GM19452 (cell line): ENCODE measurements around the gene ADGRG3.

Source experiments
- ATAC-seq: cut with Tn5 transposase; IDR thresholded peaks from one replicate; pipeline ENCODE4 v1.9.1; 2021; ENCODE audit not compliant: unreplicated experiment

Gene ADGRG3

GRCh38 chr16:57679016-57679415 is 10.9 kb downstream of the ADGRG3 start:
- no peak for ATAC-seq

GRCh38 chr16:57679767-57680482 is 11.8 kb downstream of the ADGRG3 start:
- ATAC-seq: no peak

- no peak for ATAC-seq
These were observed 12.8 kb downstream of the ADGRG3 start for GRCh38 chr16:57680842-57681375.

- ATAC-seq: no peak
These were observed 14.0 kb downstream of the ADGRG3 start for GRCh38 chr16:57681950-57682728.

GRCh38 chr16:57682809-57683635 is 14.9 kb downstream of the ADGRG3 start:
- no peak for ATAC-seq

GRCh38 chr16:57683636-57684545 is 15.8 kb downstream of the ADGRG3 start:
- no peak for ATAC-seq

GRCh38 chr16:57684626-57685358 is 16.7 kb downstream of the ADGRG3 start:
- no peak for ATAC-seq

- no peak for ATAC-seq
These were observed 17.5 kb downstream of the ADGRG3 start for GRCh38 chr16:57685633-57686032.

- no peak for ATAC-seq
These were observed 18.5 kb downstream of the ADGRG3 start for GRCh38 chr16:57686577-57686976.

- no peak for ATAC-seq
These were observed 19.3 kb downstream of the ADGRG3 start for GRCh38 chr16:57687363-57687929.

GRCh38 chr16:57688487-57688986 is 20.4 kb downstream of the ADGRG3 start:
- ATAC-seq: no peak

- no peak for ATAC-seq
These were observed 21.1 kb downstream of the ADGRG3 start for GRCh38 chr16:57688987-57689761.

- ATAC-seq: peak; percentile 74
These were observed 21.9 kb downstream of the ADGRG3 start for GRCh38 chr16:57689762-57690558.

GRCh38 chr16:57690782-57691471 is 22.8 kb downstream of the ADGRG3 start:
- ATAC-seq: no peak

- ATAC-seq: no peak
These were observed 24.5 kb downstream of the ADGRG3 start for GRCh38 chr16:57692636-57693035.

- ATAC-seq: no peak
These were observed 25.4 kb downstream of the ADGRG3 start for GRCh38 chr16:57693550-57693949.

GRCh38 chr16:57694231-57694724 is 26.2 kb downstream of the ADGRG3 start:
- ATAC-seq: no peak
